Right atrium auricular region (tissue), 2 donors: Measurements from ENCODE around the gene SYNRG. TPM values are rescaled to one million over a fixed set of nuclear protein-coding genes. Genes with fewer than 3 reads are reported as not detected.
A peak's percentile ranks its signal among the peaks of the same experiment; 100 is the strongest.
"Not testable (repeated sequence)": the region's sequence is repeated elsewhere in the genome, so short reads cannot be mapped to it uniquely, and the experiment has no call there.

ENCODE experiments used
- DNase-seq: peaks from one replicate; pipeline ENCODE4 v3.0.0-alpha.2; 2019; ENCODE audit warnings: low spot score
- H3K27ac ChIP-seq, 2 donors: fragments of 200-600 bp; sonication (generic); 1 replicate in 1 of 2; 2 replicates in 1 of 2; pipeline ENCODE4 v1.5.1; 2016 to 2019
- H3K27me3 ChIP-seq, 2 donors: fragments of 200-600 bp; sonication (generic); one replicate each; pipeline versions ENCODE4 v1.5.1 to v1.6.0; 2017 to 2019
- H3K36me3 ChIP-seq: fragments of 200-600 bp; sonication (generic); one replicate; pipeline ENCODE4 v1.5.1; 2016
- H3K4me1 ChIP-seq, 2 donors: fragments of 200-600 bp; sonication (generic); one replicate each; pipeline versions ENCODE4 v1.5.1 to v1.6.0; 2017 to 2019
- H3K4me3 ChIP-seq, 2 donors: fragments of 200-600 bp; sonication (generic); 1 replicate in 1 of 2; 2 replicates in 1 of 2; pipeline ENCODE4 v1.5.1; 2017 to 2019; ENCODE audit warnings: mild to moderate bottlenecking in 1 of 2, moderate library complexity in 1 of 2
- H3K9me3 ChIP-seq, 2 donors: fragments of 200-600 bp; sonication (generic); one replicate each; pipeline ENCODE4 v1.5.1; 2019
- total RNA-seq, 2 donors: library from RNA; depleted of rRNA; stranded (reverse); fragments of >200 nt; gene quantifications; one replicate each; pipeline ENCODE4 v1.1.0, GENCODE V29; 2016
- TF ChIP-seq, protein P1 (sequence below), 2 donors: fragments of 200-600 bp; sonication (generic); IDR thresholded peaks; one replicate each; pipeline ENCODE4 v1.5.1; 2019; ENCODE audit warnings: antibody characterized with exemption in 2 of 2

SYNRG gene
- total RNA-seq, 2 donors from 2014 or later = 15.0 to 18.4 TPM

DNA sequence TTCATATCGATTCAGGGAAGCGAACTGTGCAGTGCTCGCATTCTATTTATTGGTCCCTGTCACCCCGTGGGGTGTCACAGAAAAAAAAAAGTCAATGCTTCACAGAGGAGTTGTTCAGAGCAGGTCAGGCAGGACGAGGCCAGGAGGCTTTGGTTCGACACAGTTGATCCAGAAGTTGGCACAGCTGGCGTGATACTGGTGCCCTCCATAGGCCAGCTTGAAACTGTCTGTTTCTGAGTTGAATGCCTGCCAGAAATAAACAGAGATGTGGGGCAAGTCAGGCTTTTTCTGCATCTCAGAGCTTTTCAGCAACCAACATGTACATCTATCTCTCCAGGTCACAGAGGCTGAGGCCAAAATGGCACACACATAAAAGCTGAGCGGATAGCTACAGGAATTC, 90.4 kb downstream of the SYNRG start:
- Histone ChIP-seq H3K4me3 (no peak overlapping the region), H3K27me3 (no peaks in the 10 kb centered on the region), H3K4me1 (peaks cover 0 to 6% of the 10 kb centered on the region in 2 donors), H3K36me3 (peaks cover 30% of the 10 kb centered on the region), H3K27ac (no peak overlapping the region), H3K9me3 (no peaks in the 10 kb centered on the region)
- DNase-seq = no peak
- TF ChIP-seq, protein P1, sequence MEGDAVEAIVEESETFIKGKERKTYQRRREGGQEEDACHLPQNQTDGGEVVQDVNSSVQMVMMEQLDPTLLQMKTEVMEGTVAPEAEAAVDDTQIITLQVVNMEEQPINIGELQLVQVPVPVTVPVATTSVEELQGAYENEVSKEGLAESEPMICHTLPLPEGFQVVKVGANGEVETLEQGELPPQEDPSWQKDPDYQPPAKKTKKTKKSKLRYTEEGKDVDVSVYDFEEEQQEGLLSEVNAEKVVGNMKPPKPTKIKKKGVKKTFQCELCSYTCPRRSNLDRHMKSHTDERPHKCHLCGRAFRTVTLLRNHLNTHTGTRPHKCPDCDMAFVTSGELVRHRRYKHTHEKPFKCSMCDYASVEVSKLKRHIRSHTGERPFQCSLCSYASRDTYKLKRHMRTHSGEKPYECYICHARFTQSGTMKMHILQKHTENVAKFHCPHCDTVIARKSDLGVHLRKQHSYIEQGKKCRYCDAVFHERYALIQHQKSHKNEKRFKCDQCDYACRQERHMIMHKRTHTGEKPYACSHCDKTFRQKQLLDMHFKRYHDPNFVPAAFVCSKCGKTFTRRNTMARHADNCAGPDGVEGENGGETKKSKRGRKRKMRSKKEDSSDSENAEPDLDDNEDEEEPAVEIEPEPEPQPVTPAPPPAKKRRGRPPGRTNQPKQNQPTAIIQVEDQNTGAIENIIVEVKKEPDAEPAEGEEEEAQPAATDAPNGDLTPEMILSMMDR (IDR thresholded peaks at IDR 0.05) = no peak

DNA sequence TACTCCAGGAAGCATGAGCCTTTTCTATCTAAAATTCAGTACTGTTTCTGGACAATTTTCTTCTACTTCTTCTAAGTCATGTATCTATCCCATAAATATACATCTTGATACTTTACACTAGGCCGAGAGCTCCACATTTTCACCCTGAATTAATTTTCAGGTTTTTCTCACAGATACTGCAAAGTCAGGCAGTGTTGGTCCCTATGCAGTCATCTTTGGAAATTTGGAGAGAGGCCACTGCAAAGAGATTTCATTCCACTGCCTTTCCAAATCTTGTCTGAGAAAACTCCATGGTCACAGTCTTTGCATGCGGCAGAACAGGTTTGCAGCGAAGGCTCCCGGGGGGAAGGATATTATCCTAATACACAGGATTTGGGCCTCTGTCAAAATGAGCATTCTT, 91.3 kb downstream of the SYNRG start:
- no peaks in the 10 kb centered on the region for H3K27me3 ChIP-seq
- H3K27ac ChIP-seq = no peak overlapping the region
- no peaks in the 10 kb centered on the region for H3K9me3 ChIP-seq
- H3K4me3 ChIP-seq = no peak overlapping the region
- TF ChIP-seq, protein P1 (IDR thresholded peaks at IDR 0.05) = no peak
- H3K36me3 ChIP-seq = peaks cover 37% of the 10 kb centered on the region
- peaks cover 0 to 11% of the 10 kb centered on the region in 2 donors for H3K4me1 ChIP-seq
- DNase-seq = no peak

DNA sequence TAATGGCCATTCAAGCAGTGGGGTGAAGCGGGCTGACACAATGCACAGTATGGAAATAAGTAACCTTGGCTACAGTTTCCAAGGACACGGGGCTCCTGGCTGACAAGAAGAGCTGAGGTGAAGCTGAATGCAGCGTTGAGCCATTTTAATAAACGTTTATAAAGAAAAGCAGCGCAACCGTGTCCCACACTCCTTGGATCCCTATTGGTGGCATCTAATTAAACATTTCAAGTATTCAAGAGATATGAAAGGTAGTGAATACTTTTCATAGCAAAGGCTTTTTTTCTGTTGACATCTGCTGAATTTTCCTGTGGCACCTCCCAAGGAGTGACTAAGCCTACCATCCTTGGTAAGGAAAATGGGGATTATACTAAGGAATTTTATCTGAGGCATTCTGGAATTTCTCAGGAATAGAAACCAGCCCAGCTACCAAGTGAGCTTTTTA, 93.1 kb downstream of the SYNRG start:
- peak overlapping the region in 1 of 2 donors; percentile 55 for H3K27ac ChIP-seq
- no peak overlapping the region for H3K4me3 ChIP-seq
- DNase-seq = no peak
- no peaks in the 10 kb centered on the region for H3K27me3 ChIP-seq
- peaks cover 44% of the 10 kb centered on the region for H3K36me3 ChIP-seq
- TF ChIP-seq, protein P1 (IDR thresholded peaks at IDR 0.05) = no peak
- peaks cover 0 to 20% of the 10 kb centered on the region in 2 donors for H3K4me1 ChIP-seq
- no peaks in the 10 kb centered on the region for H3K9me3 ChIP-seq

DNA sequence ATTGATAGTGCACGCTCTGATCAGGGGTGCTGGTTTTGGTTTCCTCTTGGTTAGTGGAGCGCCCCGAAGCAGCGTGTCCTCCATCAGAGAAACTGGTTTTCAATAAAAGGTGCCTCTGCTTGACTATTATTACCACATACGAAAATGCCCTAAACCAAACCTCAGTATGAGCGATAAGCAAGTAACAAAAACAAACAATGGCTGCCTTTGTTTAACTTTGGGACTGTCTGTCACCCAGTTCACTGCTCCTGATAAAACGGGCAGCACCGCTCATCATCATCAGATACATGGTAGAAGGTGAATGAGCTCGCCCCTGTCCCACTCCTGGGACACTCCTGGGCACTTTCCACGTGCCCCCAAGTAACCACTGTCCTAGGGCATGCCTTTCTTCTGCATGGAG, 95.5 kb downstream of the SYNRG start:
- H3K4me3 ChIP-seq = no peak overlapping the region
- H3K27ac ChIP-seq = peak overlapping the region in 1 of 2 donors; percentile 29
- no peaks in the 10 kb centered on the region for H3K27me3 ChIP-seq
- no peak for DNase-seq
- peaks cover 0 to 20% of the 10 kb centered on the region in 2 donors for H3K4me1 ChIP-seq
- H3K36me3 ChIP-seq = peaks cover 32% of the 10 kb centered on the region
- H3K9me3 ChIP-seq = no peaks in the 10 kb centered on the region
- TF ChIP-seq, protein P1 (IDR thresholded peaks at IDR 0.05) = no peak

DNA sequence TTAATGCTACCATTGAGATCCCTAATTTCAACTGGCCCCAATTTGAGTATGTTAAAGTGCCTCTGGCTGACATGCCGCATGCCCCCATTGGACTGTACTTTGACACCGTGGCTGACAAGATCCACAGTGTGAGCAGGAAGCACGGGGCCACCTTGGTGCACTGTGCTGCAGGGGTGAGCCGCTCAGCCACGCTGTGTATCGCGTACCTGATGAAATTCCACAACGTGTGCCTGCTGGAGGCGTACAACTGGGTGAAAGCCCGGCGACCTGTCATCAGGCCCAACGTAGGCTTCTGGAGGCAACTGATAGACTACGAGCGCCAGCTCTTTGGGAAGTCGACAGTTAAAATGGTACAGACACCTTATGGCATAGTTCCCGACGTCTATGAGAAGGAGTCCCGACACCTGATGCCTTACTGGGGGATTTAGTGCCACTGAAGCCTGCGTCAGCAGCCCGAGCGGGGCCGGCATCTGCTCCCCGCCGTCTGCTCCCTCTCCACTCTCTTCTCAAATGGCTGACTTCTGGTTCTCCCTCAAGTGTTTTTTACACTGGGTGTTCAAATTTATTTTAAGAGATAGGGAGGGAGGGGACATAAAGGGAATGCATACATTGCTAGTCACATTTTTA, 96.7 kb downstream of the SYNRG start:
- peak overlapping the region; percentile 35 for H3K27ac ChIP-seq
- H3K36me3 ChIP-seq = peaks cover 21% of the 10 kb centered on the region
- peaks cover 0 to 23% of the 10 kb centered on the region in 2 donors for H3K4me1 ChIP-seq
- H3K9me3 ChIP-seq = no peaks in the 10 kb centered on the region
- no peaks in the 10 kb centered on the region for H3K27me3 ChIP-seq
- DNase-seq = no peak
- TF ChIP-seq, protein P1 (IDR thresholded peaks at IDR 0.05) = no peak
- no peak overlapping the region for H3K4me3 ChIP-seq

DNA sequence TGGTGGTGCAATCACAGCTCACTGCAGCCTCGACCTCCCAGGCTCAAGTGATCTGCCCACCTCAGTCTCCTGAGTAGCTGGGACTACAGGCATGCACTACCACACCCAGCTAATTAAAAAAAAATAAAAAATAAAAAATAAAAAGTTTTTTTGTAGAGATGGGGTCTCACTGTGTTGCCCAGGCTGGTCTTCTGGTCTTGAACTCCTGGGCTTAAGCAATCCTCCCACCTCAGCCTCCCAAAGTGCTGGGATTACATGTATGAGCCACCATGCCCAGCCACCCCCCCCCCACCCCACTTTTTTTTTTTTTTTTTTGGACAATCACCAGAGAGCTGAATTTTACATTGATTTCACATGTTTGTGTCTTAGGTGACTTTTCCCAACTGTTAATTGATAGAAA, 97.6 kb downstream of the SYNRG start:
- DNase-seq, H3K9me3 ChIP-seq, H3K4me3 ChIP-seq, H3K27me3 ChIP-seq: not testable (repeated sequence)
- peaks cover 19% of the 10 kb centered on the region for H3K36me3 ChIP-seq
- peak overlapping the region in 1 of 2 donors; percentile 35 for H3K27ac ChIP-seq
- peaks cover 0 to 32% of the 10 kb centered on the region in 2 donors for H3K4me1 ChIP-seq
